Stimulated activated CD8-positive, alpha-beta memory T cell treated with anti-CD3 and anti-CD28 coated beads, Interleukin-15, amount 100 ng/mL, for 24 hours (primary cell): Measurements from ENCODE around the gene PTEN.
A peak's percentile ranks its signal among the peaks of the same experiment; 100 is the strongest.
"Not testable (repeated sequence)": the region's sequence is repeated elsewhere in the genome, so short reads cannot be mapped to it uniquely, and the experiment has no call there.

Source experiments
- DNase-seq: peaks from one replicate; pipeline ENCODE4 v3.0.0-alpha.2; 2020; ENCODE audit warnings: low read depth

Gene PTEN

DNA sequence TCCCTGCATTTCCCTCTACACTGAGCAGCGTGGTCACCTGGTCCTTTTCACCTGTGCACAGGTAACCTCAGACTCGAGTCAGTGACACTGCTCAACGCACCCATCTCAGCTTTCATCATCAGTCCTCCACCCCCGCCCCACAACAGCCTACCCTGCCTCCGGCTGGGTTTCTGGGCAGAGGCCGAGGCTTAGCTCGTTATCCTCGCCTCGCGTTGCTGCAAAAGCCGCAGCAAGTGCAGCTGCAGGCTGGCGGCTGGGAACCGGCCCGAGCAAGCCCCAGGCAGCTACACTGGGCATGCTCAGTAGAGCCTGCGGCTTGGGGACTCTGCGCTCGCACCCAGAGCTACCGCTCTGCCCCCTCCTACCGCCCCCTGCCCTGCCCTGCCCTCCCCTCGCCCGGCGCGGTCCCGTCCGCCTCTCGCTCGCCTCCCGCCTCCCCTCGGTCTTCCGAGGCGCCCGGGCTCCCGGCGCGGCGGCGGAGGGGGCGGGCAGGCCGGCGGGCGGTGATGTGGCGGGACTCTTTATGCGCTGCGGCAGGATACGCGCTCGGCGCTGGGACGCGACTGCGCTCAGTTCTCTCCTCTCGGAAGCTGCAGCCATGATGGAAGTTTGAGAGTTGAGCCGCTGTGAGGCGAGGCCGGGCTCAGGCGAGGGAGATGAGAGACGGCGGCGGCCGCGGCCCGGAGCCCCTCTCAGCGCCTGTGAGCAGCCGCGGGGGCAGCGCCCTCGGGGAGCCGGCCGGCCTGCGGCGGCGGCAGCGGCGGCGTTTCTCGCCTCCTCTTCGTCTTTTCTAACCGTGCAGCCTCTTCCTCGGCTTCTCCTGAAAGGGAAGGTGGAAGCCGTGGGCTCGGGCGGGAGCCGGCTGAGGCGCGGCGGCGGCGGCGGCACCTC lies at the start of gene PTEN, which contains the start of gene KLLN:
Gene PTEN, plus strand, starts transcription at position 573 of the 891 bp plus-strand sequence. CDS start 845 bp downstream, outside the sequence.
Gene KLLN, minus strand, starts transcription at position 481 of the 891 bp plus-strand sequence. CDS start 1,046 bp downstream, outside the sequence.
- DNase-seq, result peak; percentile 58

DNA sequence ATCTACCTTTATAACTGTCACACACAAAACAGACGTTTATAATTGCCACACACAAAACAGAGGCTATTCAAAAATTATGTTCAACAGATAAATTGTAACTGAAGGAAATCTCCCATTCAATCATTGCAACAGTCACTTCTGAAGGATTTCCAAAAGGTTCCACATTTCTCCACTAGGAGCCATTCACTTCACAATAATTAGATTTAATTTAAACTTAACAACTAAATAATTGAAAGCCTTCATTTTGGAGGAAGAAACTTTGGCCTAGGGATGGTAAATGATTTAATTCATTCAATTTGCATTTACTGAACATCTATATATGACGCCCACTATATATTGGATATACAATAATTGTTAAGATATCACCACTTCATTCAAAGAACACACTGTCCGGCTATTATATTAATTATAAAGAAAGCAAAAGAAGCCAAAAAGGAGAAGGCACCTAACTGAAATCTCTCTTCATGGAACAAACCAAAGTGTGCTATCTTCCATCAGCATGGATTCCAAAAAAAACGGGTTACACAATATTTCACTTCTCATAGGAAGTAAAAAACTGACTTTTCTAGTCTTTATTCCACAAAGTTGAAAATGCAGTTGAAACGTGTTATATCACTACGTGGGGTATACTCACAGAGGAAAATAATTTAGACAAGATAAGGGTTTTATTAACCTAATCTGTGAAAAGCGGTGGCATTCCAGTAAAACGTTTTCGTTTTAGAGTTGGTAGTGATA lies 47.1 kb upstream of the PTEN start:
- DNase-seq, result no peak

DNA sequence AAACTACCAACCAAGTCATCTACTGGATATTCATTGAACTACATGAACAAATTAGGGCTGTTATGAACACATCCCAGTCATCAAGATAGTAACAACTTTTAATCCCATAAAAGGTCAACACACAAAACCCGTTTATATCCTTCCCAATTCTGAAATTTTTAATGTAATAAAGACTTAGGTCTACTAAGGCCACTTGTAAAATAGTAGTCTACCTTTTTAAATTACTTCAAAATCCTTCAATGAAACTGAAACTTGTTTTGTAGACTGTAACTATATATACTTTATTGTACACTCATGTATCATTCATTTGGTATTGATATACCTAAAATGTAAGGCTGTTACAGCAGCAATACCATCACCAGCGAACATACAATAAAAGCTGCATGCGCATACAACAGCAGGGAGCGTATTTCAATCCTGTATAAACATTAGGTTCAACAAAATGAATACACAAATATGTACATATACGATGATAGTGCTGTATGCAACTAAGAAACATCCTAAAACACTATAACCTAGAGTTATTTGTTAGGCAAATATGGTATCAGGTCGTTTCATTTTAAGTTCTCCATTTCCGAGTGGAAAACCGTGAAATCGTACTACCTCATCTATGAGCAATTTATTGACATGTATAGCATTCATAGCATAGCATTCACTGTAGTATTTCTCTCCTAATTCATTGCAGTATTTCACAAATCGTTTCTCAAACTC lies 46.4 kb upstream of the PTEN start:
- no peak for DNase-seq

DNA sequence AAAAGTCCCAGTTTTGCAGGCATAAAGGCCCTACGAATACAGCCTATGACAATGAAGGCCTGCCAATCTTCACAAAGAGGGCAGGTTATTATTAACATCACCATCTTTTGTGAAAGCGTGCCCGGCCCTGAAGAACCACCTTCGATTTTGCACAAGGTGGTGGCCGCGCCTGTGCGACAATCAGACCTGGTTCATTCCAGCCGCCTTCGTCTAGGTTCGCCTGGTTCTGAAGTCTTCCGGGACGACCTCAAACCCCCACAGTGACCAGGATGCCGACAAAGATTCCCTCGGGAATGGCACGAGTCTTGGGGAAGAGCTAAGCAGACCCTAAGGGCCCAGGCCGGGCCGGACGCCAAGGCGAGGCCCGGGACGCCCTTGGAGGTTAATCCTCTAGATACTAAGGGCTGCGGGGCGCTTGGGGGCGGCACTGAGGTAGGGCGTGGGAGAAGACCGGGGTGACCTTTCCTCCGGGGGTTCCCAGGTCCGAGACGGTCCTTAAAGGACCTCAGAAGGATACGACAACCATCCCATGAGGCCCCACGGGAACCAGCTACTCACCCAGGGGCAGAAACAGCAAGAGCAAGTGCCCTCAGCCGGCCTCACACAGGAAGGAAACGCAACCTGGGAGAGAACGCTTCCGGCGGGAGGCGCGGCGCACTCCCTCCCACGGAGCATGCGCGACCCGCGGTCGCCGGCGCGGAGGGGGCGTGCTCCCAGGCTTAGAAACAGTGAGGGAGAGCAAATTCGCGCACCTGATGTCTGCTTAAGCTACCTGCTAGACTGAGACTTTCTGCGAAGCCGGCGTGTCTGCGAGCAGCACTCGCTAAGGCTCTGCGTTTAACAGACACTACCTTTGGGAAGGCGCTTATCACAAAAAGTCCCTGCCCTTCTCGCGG lies 45.6 kb upstream of the PTEN start, which contains the start of gene ATAD1:
Gene ATAD1, minus strand, starts transcription at position 618 of the 896 bp plus-strand sequence. CDS start 3,627 bp downstream, outside the sequence.
- peak; percentile 69 for DNase-seq

DNA sequence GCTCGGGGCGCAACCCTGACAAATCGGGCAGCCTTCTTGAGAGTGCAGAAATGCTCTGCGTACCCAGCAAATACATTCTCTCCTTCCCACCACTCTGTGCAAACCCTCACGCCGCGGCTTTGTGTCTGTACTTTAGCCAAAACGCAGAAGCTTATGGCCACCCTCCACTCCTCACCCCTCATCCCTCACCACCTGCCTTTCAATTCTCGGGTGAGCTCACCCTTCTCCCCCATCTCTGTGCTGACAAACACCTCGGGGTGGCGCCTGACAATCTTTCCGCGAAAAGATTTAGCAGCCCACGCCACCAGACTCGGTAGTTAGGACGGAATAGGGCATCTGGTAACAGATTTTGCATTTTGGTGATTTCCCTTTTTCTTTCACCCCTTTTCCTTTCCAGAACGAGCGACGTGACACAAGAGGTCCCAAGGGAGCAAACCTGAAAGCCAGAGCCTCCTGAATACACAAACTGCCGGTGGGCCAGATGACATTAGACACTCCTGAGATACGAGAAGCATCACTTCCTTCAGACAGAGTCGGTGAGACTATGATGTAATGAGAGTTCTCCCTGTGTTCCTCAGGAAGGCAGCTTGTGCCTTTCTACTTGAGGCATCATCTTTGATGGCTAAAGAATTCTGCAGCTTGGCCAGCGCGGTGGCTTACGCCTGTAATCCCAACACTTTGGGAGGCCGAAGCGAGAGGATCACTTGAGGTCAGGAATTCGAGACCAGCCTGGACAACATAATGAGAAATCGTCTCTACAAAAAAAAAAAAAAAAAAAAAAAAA lies 44.7 kb upstream of the PTEN start:
- DNase-seq, result peak; percentile 21

DNA sequence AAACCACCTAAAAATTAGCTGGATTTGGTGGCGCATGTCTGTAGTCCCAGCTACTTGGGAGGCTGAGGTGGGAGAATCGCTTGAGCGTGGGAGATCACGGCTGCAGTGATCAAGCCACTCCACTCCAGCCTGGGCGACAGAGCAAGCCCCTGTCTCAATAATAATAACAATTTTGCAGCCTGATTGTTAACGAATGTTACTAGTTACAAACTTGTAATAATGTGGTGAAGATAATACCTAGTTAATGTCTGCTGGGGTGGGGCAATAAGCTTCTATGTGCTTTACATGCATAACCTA lies 44.2 kb upstream of the PTEN start:
- DNase-seq, result no peak

DNA sequence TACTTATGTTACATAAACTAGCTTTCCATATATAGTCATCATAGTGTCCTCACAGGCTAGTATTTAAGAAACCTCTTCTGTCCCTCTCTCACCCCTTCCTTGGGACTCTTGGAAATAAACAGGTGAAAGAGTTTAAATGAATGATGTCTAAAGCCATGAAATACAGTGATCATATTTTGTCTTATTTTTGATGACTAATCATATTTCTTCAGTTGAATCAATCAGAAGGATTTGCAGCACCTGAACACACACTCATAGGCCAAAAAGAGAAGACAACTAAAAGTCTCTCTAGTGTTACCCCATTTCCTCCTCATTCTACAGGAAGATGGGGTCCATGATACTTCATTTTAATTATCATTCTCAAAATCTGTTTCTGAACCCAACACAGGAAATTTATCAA lies 36.8 kb upstream of the PTEN start:
- DNase-seq, result no peak

DNA sequence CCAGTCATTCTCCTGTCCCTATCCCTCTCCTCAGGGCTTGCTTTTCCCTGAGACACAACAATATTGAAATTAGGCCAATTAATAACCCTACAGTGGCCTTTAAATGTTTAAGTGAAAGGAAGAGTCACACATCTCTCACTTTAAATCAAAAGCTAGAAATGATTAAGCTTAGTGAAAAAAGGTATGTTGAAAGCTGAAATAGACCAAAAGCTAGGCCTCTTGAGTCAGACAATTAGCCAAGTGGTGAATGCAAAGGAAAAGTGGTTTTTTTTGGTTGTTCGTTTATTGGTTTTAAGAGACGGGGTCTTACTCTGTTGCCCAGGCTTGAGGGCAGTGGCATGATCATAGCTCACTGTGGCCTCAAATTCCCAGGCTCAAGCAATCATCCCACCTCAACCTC lies 35.7 kb upstream of the PTEN start:
- no peak for DNase-seq

DNA sequence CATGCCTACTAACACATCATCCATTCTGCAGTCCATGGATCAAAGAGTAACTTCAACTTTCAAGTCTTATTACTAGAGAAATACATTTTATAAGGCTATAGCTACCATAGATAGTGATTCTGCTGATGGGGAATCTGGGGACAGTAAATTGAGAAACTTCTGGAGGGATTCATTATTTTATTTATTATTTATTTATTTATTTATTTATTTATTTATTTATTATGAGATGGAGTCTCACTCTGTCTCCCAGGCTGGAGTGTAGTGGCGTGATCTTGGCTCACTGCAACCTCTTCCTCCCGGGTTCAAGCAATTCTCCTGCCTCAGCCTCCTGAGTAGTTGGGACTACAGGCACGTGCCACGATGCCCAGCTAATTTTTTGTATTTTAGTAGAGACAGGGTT lies 34.4 kb upstream of the PTEN start:
- not testable (repeated sequence) for DNase-seq

DNA sequence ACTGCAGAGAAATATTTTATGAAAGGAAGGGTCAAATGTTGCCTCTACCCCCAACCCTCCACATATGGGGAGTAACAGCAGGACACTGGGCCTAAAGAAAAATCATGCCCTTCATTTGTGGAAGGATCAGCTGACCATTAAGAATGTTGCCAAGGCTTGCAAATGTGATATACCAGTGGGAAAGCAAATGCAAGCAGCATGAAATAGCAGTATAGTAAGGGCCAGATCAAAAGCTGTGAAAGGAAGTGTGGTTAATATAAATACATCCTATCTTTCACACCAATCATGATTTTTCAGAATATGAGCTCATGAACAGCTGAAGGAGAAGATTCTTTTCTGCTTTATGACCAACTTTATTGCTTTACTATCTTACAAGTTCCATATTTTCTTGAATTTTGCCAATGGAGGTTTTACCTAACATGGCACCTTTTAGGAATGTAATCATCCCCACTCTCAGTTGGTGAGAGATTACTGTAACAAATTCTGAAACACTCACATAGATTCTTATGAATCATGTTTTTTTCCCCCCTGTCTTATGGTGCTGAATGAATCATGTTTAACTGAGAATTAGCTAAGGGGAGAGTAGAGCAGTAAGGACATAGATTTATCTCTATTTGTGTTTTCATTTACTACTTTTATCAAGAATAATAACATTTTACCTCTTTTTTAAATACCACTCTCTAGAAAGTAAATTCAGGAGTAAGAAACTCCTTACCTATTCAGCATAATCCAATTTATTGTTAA lies 33.3 kb upstream of the PTEN start:
- no peak for DNase-seq

DNA sequence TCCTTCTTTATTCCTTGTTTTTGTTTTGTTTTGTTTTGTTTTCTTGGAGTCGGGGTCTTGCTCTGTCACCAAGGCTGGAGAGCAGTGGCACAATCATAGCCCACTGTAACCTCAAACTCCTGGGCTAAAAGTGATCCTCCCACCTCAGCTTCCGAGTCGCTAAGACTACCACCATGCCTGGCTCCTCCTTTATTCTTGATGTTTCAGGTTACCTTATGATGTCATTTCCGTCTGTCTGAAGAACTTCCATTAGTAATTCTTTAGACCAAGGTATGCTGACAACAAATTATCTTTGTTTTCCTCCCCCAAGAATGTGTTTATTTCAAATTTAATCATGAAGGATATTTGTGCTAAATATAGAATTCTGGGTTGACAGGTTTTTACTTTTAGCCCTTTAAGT lies 27.3 kb upstream of the PTEN start:
- no peak for DNase-seq

DNA sequence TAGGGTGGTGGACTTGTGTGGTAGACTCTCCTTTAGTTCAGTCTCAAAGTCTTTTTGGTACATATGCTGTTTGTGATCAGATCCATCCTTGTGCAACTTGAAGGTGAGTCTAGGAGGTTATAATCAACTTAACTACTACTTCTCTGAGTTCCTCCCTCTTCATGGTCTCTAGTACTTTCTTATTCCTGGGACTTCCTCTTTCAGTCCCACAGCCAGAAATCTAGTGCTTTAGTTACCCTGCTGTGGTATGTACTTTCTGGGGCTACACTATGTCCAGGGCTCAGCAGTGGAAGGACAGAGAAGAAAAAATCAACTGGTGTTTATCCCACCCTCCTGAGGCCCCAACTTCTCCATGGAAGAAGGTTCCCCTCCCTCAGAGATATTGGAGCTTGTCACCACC lies 26.0 kb upstream of the PTEN start:
- no peak for DNase-seq

DNA sequence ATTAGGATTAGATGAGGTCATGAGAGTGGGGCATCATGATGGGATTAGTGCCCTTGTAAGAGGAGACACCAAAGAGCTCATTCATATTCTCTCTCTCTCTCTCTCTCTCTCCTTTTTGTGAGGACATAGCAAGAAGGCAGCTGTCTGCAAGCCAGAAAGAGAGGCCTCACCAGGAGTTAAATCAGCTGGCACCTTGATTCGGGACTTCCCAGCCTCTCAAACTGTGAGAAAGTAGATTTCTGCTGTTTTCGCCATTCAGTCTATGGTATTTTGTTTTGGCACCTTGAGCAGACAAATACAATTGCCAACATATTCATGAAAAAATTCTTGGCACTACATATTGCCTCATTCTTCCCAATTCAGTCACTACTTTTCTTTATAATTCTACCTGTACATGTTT lies 24.8 kb upstream of the PTEN start:
- no peak for DNase-seq

DNA sequence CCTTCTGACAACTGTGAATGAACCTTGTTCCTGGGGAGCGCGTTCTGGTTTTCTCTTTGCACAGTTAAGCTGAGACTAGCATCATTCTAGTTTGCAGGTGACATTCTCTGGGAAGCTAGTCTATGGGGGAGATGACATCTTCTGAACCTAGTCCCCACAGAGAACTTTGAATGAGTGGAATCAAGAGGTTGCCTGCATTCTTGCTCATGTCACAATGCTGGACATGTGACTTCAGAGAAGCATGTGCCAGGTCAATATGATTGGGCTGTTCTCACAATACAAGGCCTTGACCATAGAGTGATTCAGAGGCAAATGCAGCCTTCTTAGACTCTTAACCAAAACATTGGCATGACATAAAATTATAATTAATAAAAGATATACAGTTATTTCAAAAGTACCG lies 22.2 kb upstream of the PTEN start:
- DNase-seq, result no peak

DNA sequence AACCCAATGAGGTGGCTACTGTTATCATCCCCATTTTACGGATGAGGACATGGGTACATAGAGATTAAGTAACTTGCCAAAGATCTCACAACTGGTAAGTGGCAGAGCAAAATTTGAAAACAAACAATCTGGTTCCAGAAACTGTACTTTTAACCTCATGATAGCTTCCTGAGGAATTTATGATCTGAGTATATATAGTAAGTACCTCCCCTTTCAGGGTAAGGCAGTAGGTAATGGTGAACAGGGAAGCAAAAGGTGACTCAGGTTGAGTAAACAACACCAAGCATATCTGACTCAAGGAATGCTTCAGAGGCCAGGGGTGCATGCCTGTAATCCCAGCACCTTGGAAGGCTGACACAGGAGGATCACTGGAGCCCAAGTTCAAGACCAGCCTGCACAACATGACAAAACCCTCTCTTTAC lies 21.2 kb upstream of the PTEN start:
- no peak for DNase-seq

DNA sequence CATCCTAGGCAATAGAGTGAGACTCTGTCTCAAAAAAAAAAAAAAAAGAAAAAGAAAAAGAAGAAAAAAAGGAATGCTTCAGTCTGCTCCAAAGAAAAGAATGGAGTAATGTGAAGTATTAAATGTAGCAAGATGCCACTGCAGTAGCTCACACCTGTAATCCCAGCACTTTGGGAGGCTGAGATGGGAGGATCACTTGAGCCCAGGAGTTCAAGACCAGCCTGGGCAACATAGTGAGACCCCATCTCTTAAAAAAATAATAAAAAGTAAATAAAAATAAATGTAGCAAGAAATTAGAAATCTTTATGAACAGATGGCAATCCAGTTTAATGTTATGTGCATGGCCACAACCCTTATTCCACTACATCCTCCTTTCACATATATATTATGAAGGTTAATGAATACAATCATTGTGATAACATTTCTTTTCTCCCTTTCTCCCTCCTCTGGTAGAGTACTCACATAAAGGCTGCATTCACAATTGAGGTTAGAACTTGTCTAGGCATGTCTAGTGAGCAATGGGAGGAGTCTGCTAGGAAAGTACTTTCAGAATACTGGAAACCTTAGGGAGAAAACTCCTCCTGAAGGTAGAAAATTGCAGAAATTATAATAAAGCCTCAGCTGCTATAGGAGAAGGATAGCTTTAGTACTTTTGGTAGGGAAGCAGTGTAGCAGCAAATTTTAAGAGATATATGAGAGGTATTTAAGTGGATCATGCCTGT lies 20.5 kb upstream of the PTEN start:
- DNase-seq, result no peak

DNA sequence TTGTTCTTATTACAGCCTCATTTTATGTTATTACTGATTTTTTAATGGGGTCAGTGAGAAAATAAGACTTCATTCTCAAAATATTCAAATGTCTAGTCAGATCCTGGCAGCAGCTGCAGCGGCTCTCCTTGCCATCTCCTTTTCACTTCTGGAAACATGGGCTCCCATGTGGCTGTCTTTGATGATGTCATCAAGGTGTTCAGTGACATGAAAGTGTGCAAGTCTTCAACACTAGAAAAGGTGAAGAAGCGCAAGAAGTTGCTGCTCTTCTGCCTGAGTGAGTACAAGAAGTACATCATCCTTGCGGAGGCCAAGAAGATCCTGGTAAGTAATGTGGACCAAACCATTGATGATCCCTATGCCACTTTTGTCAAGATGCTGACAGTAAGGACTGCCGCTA lies 19.7 kb upstream of the PTEN start:
- no peak for DNase-seq

DNA sequence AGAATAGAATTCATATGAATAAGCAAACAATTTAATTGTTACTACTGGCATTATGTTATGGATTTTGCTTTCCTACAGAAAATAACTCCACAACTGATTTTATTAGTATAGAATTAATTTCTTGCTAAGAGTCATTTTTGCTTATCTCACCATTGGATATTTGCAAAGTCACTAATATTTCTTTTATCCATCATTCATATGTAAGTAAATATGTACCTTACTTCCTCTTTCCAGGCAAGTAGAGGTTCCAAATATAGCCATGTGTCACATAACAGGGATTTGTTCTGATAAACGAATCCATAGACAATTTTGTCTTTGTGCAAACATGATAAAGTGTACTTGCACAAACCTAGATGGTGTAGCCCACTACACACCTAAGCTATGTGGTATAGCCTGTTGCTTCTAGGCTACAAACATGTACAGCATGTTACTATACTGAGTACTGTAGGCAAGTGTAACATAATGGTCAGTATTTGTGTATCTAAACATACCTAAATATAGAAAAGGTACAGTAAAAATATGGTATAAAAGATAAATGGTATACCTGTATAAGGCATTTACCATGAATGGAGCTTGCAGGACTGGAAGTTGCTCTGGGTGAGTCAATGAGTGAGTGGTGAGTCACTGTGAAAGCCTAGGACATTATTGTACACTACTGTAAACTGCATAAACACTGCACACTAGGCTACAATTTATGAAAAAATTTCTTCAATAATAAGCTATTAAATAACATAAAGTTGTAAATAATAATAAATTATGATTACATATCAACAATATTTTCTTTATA lies 18.4 kb upstream of the PTEN start:
- no peak for DNase-seq

DNA sequence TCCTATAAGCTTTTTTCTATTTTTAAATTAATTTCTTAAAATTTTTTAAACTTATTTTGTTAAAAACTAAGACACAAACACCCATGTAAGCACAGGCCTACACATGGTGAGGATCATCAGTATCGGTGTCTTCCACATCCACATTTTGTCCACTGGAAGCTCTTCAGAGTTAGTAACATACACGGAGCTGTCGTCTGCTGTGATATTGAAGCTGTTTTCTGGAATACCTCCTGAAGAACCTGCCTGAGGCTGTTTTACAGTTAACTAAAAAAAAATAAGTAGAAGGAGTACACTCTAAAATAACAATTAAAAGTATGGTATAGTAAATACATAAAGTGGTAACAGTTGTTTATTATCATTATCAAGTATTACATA lies 17.8 kb upstream of the PTEN start:
- no peak for DNase-seq
